NB4 (cell line): ENCODE measurements around the gene CHCHD6.

Experiments used
- DNase-seq: peaks from one replicate; pipeline ENCODE4 v3.0.0; 2010; ENCODE audit warnings: low read depth
- H3K4me3 ChIP-seq: one replicate; pipeline ENCODE4 v1.5.1; 2011; ENCODE audit warnings: mild to moderate bottlenecking, low read depth, low read length, moderate library complexity
- CTCF ChIP-seq: IDR thresholded peaks from one replicate; pipeline ENCODE4 v1.5.1; 2012; ENCODE audit warnings: low read depth, low read length
- MAX ChIP-seq: IDR thresholded peaks from 2 replicates; pipeline ENCODE4 v1.6.1; 2011; ENCODE audit warnings: low read depth, low read length
- MYC ChIP-seq: IDR thresholded peaks from 2 replicates; pipeline ENCODE4 v1.6.1; 2011; ENCODE audit warnings: low read depth, low read length
- POLR2A ChIP-seq: IDR thresholded peaks from 2 replicates; pipeline ENCODE4 v1.6.1; 2011; ENCODE audit warnings: mild to moderate bottlenecking; ENCODE audit not compliant: insufficient read length; ENCODE audit errors: extremely low read depth

The CHCHD6 gene

GRCh38 chr3:126895178-126896066 lies 191.4 kb downstream of the CHCHD6 start:
- no peak for DNase-seq
- TF ChIP-seq MAX, result no peak
- no peak for TF ChIP-seq POLR2A
- no peak for TF ChIP-seq MYC
- TF ChIP-seq CTCF, result no peak
- no peak overlapping the region for H3K4me3 ChIP-seq

GRCh38 chr3:126896067-126896441 lies 192.0 kb downstream of the CHCHD6 start:
- H3K4me3 ChIP-seq, result no peak overlapping the region
- TF ChIP-seq MAX, result no peak
- TF ChIP-seq POLR2A, result no peak
- TF ChIP-seq CTCF, result no peak
- TF ChIP-seq MYC, result no peak
- no peak for DNase-seq

GRCh38 chr3:126896968-126897367 lies 192.9 kb downstream of the CHCHD6 start:
- no peak overlapping the region for H3K4me3 ChIP-seq
- no peak for TF ChIP-seq MYC
- TF ChIP-seq POLR2A, result no peak
- TF ChIP-seq CTCF, result no peak
- TF ChIP-seq MAX, result no peak
- DNase-seq, result no peak

GRCh38 chr3:126897943-126898342 lies 193.9 kb downstream of the CHCHD6 start:
- no peak overlapping the region for H3K4me3 ChIP-seq
- DNase-seq, result no peak
- TF ChIP-seq MAX, result no peak
- no peak for TF ChIP-seq MYC
- TF ChIP-seq POLR2A, result no peak
- TF ChIP-seq CTCF, result no peak

GRCh38 chr3:126900859-126901540 lies 197.0 kb downstream of the CHCHD6 start:
- no peak for DNase-seq
- no peak overlapping the region for H3K4me3 ChIP-seq
- no peak for TF ChIP-seq CTCF
- no peak for TF ChIP-seq POLR2A
- no peak for TF ChIP-seq MYC
- no peak for TF ChIP-seq MAX
